Measurements from ENCODE around the gene KCNN4.
"Not testable (repeated sequence)": the region's sequence is repeated elsewhere in the genome, so short reads cannot be mapped to it uniquely, and the experiment has no call there.

KCNN4 gene

GRCh38 chr19:43784241-43784980 is 3.6 kb upstream of the KCNN4 start:
- Mint-ChIP-seq H3K36me3 (ENCODE audit: low read depth) (peaks cover 6% of the 10 kb centered on the region), H3K27me3 (ENCODE audit: low read depth) (no peaks in the 10 kb centered on the region), H3K4me1 (ENCODE audit: low read depth) (peaks cover 49% of the 10 kb centered on the region), H3K4me3 (peak overlapping the region; percentile 65), H3K27ac (peak overlapping the region; percentile 97), H3K9me3 (no peaks in the 10 kb centered on the region)

- Mint-ChIP-seq H3K4me3 (no peak overlapping the region), H3K9me3 (no peaks in the 10 kb centered on the region), H3K36me3 (ENCODE audit: low read depth) (peaks cover 12% of the 10 kb centered on the region), H3K27ac (peak overlapping the region; percentile 97), H3K4me1 (ENCODE audit: low read depth) (peaks cover 53% of the 10 kb centered on the region), H3K27me3 (ENCODE audit: low read depth) (no peaks in the 10 kb centered on the region)
Observed at GRCh38 chr19:43783636-43784035, 2.9 kb upstream of the KCNN4 start.

GRCh38 chr19:43782689-43783231 is 2.0 kb upstream of the KCNN4 start:
- Mint-ChIP-seq H3K27ac (peak overlapping the region; percentile 58), H3K9me3 (no peaks in the 10 kb centered on the region), H3K4me3 (peak overlapping the region; percentile 49), H3K4me1 (ENCODE audit: low read depth) (peaks cover 62% of the 10 kb centered on the region), H3K27me3 (ENCODE audit: low read depth) (no peaks in the 10 kb centered on the region), H3K36me3 (ENCODE audit: low read depth) (peaks cover 14% of the 10 kb centered on the region)

- peak overlapping the region; percentile 58 for H3K27ac Mint-ChIP-seq
- H3K36me3 Mint-ChIP-seq (ENCODE audit: low read depth), result peaks cover 15% of the 10 kb centered on the region
- no peaks in the 10 kb centered on the region for H3K9me3 Mint-ChIP-seq
- peak overlapping the region; percentile 49 for H3K4me3 Mint-ChIP-seq
- H3K27me3 Mint-ChIP-seq (ENCODE audit: low read depth), result no peaks in the 10 kb centered on the region
- peaks cover 65% of the 10 kb centered on the region for H3K4me1 Mint-ChIP-seq (ENCODE audit: low read depth)
Observed at GRCh38 chr19:43782311-43782660, 1.5 kb upstream of the KCNN4 start.

GRCh38 chr19:43781630-43782310 is 997 bp upstream of the KCNN4 start:
- Mint-ChIP-seq H3K9me3 (no peaks in the 10 kb centered on the region), H3K27me3 (ENCODE audit: low read depth) (no peaks in the 10 kb centered on the region), H3K36me3 (ENCODE audit: low read depth) (peaks cover 18% of the 10 kb centered on the region), H3K27ac (peak overlapping the region; percentile 93), H3K4me3 (peak overlapping the region; percentile 86), H3K4me1 (ENCODE audit: low read depth) (peaks cover 70% of the 10 kb centered on the region)

GRCh38 chr19:43779820-43780219 is 953 bp downstream of the KCNN4 start:
- Mint-ChIP-seq H3K36me3 (ENCODE audit: low read depth) (peaks cover 31% of the 10 kb centered on the region), H3K27me3 (ENCODE audit: low read depth) (no peaks in the 10 kb centered on the region), H3K4me3 (peak overlapping the region; percentile 86), H3K27ac (peak overlapping the region; percentile 93), H3K9me3 (no peaks in the 10 kb centered on the region), H3K4me1 (ENCODE audit: low read depth) (peaks cover 82% of the 10 kb centered on the region)

GRCh38 chr19:43779147-43779819 is 1.5 kb downstream of the KCNN4 start:
- Mint-ChIP-seq H3K4me3 (peak overlapping the region; percentile 86), H3K9me3 (no peaks in the 10 kb centered on the region), H3K4me1 (ENCODE audit: low read depth) (peaks cover 80% of the 10 kb centered on the region), H3K27me3 (ENCODE audit: low read depth) (no peaks in the 10 kb centered on the region), H3K27ac (peak overlapping the region; percentile 93), H3K36me3 (ENCODE audit: low read depth) (peaks cover 31% of the 10 kb centered on the region)

- Mint-ChIP-seq H3K36me3 (ENCODE audit: low read depth) (peaks cover 33% of the 10 kb centered on the region), H3K4me1 (ENCODE audit: low read depth) (peaks cover 73% of the 10 kb centered on the region), H3K4me3 (peak overlapping the region; percentile 86), H3K27ac (peak overlapping the region; percentile 93), H3K27me3 (ENCODE audit: low read depth) (no peaks in the 10 kb centered on the region), H3K9me3 (no peaks in the 10 kb centered on the region)
Observed at GRCh38 chr19:43778651-43779050, 2.1 kb downstream of the KCNN4 start.

GRCh38 chr19:43777163-43777695 is 3.5 kb downstream of the KCNN4 start:
- peak overlapping the region; percentile 93 for H3K27ac Mint-ChIP-seq
- H3K9me3 Mint-ChIP-seq, result no peaks in the 10 kb centered on the region
- peak overlapping the region; percentile 86 for H3K4me3 Mint-ChIP-seq
- H3K4me1 Mint-ChIP-seq (ENCODE audit: low read depth), result peaks cover 61% of the 10 kb centered on the region
- H3K27me3 Mint-ChIP-seq (ENCODE audit: low read depth), result no peaks in the 10 kb centered on the region
- H3K36me3 Mint-ChIP-seq (ENCODE audit: low read depth), result peaks cover 38% of the 10 kb centered on the region

GRCh38 chr19:43776286-43776685 is 4.5 kb downstream of the KCNN4 start:
- H3K9me3 Mint-ChIP-seq, result no peaks in the 10 kb centered on the region
- peak overlapping the region; percentile 79 for H3K27ac Mint-ChIP-seq
- peaks cover 42% of the 10 kb centered on the region for H3K36me3 Mint-ChIP-seq (ENCODE audit: low read depth)
- no peaks in the 10 kb centered on the region for H3K27me3 Mint-ChIP-seq (ENCODE audit: low read depth)
- peak overlapping the region; percentile 86 for H3K4me3 Mint-ChIP-seq
- H3K4me1 Mint-ChIP-seq (ENCODE audit: low read depth), result peaks cover 52% of the 10 kb centered on the region

GRCh38 chr19:43775299-43775890 is 5.4 kb downstream of the KCNN4 start:
- H3K27me3 Mint-ChIP-seq (ENCODE audit: low read depth), result no peaks in the 10 kb centered on the region
- H3K36me3 Mint-ChIP-seq (ENCODE audit: low read depth), result peaks cover 46% of the 10 kb centered on the region
- H3K27ac Mint-ChIP-seq, result peak overlapping the region; percentile 63
- no peaks in the 10 kb centered on the region for H3K9me3 Mint-ChIP-seq
- H3K4me1 Mint-ChIP-seq (ENCODE audit: low read depth), result peaks cover 51% of the 10 kb centered on the region
- H3K4me3 Mint-ChIP-seq, result peak overlapping the region; percentile 5

- not testable (repeated sequence) for H3K27ac Mint-ChIP-seq; H3K9me3 Mint-ChIP-seq; H3K4me3 Mint-ChIP-seq; H3K27me3 Mint-ChIP-seq (ENCODE audit: low read depth)
- H3K4me1 Mint-ChIP-seq (ENCODE audit: low read depth), result peaks cover 52% of the 10 kb centered on the region
- H3K36me3 Mint-ChIP-seq (ENCODE audit: low read depth), result peaks cover 51% of the 10 kb centered on the region
Observed at GRCh38 chr19:43774940-43775258, 5.9 kb downstream of the KCNN4 start.

GRCh38 chr19:43774103-43774939 is 6.5 kb downstream of the KCNN4 start:
- Mint-ChIP-seq H3K36me3 (ENCODE audit: low read depth) (peaks cover 52% of the 10 kb centered on the region), H3K4me3 (no peak overlapping the region), H3K27ac (no peak overlapping the region), H3K27me3 (ENCODE audit: low read depth) (no peaks in the 10 kb centered on the region), H3K9me3 (no peaks in the 10 kb centered on the region), H3K4me1 (ENCODE audit: low read depth) (peaks cover 49% of the 10 kb centered on the region)
